Stimulated activated CD4-positive, alpha-beta T cell treated with anti-CD3 and anti-CD28 coated beads, Interleukin-1b, Interleukin-23, amount 100 ng/mL, for 4 hours (primary cell): ENCODE results near the gene ACTR3.

Experiments used
- DNase-seq, 2 donors: peaks; one replicate each; pipeline ENCODE4 v3.0.0-alpha.2; 2020; ENCODE audit warnings: low read depth in 2 of 2

The ACTR3 gene

DNA sequence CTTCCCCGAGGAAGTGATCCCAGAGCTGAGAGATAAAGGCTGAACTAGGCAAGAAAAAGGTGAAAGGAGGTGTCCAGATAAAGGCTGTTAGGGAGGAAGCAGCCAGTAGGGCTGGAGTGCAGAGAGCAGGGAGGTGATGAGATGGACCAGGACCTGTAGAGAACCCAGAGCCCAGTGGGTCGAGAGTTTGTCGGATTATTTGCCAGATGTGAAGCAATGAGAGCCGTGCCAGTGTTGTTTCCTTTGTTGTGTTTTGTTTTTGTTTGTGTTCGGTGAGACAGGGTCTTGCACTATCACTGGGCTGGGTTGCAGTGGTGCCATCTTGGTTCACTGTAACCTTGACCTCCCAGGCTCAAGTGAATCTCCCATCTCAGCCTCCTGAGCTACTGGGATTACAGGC is 111.3 kb downstream of the ACTR3 start:
- DNase-seq: no peak

DNA sequence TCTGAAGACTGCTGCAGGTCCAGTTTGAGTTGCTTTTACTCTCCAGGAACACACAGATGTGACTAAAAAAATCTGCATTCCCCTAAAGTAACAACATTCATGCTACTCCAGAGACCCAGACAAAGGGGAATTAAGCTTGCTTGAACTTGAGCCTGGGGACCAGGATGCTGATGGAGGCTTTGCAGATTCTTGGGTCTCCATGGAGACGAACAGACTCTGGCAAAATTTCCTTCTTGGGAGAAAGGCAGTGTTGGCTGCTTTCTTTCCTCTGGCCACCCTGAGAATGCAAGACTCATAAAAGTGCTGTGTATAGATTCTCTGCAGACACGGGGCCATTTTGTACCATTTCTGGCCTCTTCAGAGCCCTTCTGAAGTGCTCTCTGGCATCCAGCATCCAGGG is 112.0 kb downstream of the ACTR3 start:
- DNase-seq: no peak

GRCh38 chr2:114005110-114005783 is 115.4 kb downstream of the ACTR3 start:
- no peak for DNase-seq

- DNase-seq: no peak
Observed at GRCh38 chr2:114006460-114006859, 116.6 kb downstream of the ACTR3 start.

DNA sequence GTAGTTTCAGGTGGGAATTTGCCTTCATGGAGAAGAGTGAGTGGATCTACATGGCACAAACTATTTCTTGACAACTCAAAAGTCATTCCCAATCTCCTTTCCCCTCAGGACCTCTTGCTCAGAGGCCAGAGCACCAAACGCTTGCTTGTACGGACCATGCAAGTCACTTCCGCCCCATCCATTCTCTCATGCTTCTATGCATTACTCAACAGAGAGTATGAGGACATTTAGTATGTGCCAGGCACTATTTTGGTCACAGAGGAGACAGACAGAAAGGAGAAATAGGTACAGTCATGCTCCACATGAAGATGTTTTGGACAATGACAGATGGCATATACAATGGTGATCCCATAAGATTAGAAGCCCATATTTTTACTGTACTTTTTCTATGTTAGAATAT is 117.5 kb downstream of the ACTR3 start:
- no peak for DNase-seq

DNA sequence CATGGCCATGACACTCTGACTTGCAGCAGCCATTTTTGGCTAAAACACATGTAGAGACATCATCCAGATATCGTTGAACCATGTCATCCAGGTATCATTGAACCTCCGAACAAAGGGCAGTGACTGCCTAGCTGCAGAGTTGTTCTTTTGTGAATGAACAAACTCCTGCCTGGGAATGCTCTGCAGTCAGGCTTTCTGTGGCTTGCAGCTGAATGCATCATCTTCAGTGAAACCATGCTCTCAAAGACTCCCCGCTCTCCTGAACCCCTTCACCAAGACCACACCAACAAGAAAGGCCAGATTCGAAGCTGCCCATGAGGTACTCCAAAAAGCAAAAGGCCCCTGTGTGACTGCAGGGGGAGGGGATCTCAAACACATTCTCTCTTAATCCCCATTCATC is 118.8 kb downstream of the ACTR3 start:
- no peak for DNase-seq

- no peak for DNase-seq
Observed at GRCh38 chr2:114009205-114009944, 119.5 kb downstream of the ACTR3 start.

DNA sequence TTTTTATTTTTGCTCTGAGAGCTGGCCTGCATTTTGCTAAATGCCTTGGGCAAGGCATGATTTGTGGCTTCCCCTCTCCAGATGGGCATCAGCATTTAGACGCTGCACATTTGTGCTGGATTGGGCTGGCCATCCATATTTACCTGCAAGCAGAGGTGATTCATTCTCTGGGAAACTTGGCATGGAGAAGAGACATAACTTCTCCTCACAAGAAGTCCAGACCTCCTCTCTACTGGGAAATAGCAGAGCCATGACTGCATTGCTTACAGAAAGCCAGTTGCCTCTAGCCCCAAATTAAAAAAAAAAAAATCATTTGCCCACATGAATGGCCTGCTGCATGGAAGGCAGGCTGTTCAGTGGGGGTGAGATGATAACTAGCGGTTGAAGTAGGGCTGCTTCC is 120.1 kb downstream of the ACTR3 start:
- no peak for DNase-seq

GRCh38 chr2:114011713-114012112 is 121.8 kb downstream of the ACTR3 start:
- DNase-seq: no peak
